ENCODE results near the gene TOR3A.

GRCh38 chr1:179127163-179127895 is 45.5 kb downstream of the TOR3A start:
- TF ChIP-seq CTCF (conservative IDR thresholded peaks at IDR 0.05; ENCODE audit: low read depth, low read length): no peak
- no peak for TF ChIP-seq EZH2phosphoT487 (IDR thresholded peaks at IDR 0.05; ENCODE audit: borderline replicate concordance, low read length)
- TF ChIP-seq EZH2 (IDR thresholded peaks at IDR 0.05; ENCODE audit: low read length, unreplicated experiment): no peak

Data from PC-3 (cell line).